Mammary epithelial cell (primary cell): ENCODE measurements around the gene RFNG.

ENCODE experiments used
- CTCF ChIP-seq, 2 donors: IDR thresholded peaks in 1 of 2; conservative IDR thresholded peaks in 1 of 2; 2 replicates each; pipeline ENCODE4 v1.5.1; 2011 to 2012; ENCODE audit warnings: inconsistent platforms in 2 of 2, low read length in 2 of 2, mild to moderate bottlenecking in 2 of 2, control low read depth in 1 of 2, low read depth in 1 of 2; ENCODE audit not compliant: insufficient read depth in 1 of 2; ENCODE audit errors: extremely low read depth in 1 of 2
- EZH2 ChIP-seq: IDR thresholded peaks from 2 replicates; pipeline ENCODE4 v1.6.1; 2012; ENCODE audit warnings: low read length, inconsistent platforms, borderline replicate concordance

GRCh38 chr17:82061047-82061925, 9.7 kb upstream of the RFNG start:
- TF ChIP-seq CTCF (conservative IDR thresholded peaks at IDR 0.05 in 1 of 2, IDR thresholded peaks at IDR 0.05 in 1 of 2; ENCODE audit: extremely low read depth in 1 of 2, insufficient read depth in 1 of 2, low read depth in 1 of 2, low read length in 2 of 2) (no peak), EZH2 (no peak)
